NCI-H82 (cell line): ENCODE data around the gene MIOX.

ENCODE experiments used
- DNase-seq: peaks from one replicate; lab custom pipeline; 2025; lab: John Stamatoyannopoulos, UW

Gene MIOX

GRCh38 chr22:50473855-50474671, 12.6 kb upstream of the MIOX start:
- DNase-seq: no peak

GRCh38 chr22:50474710-50475651, 11.7 kb upstream of the MIOX start, which contains the start of gene SBF1:
Gene SBF1, minus strand, starts transcription at chr22:50475035. Its CDS starts 195 bp downstream, at chr22:50474840.
- peak; percentile 86 for DNase-seq

- DNase-seq: no peak
Measured at GRCh38 chr22:50475652-50476002, 11.0 kb upstream of the MIOX start.

- DNase-seq: no peak
Measured at GRCh38 chr22:50476868-50477267, 9.8 kb upstream of the MIOX start.

GRCh38 chr22:50477923-50478322, 8.7 kb upstream of the MIOX start:
- DNase-seq: no peak

- no peak for DNase-seq
Measured at GRCh38 chr22:50479721-50480120, 6.9 kb upstream of the MIOX start.

GRCh38 chr22:50481045-50481439, 5.6 kb upstream of the MIOX start:
- DNase-seq: no peak

GRCh38 chr22:50481440-50482106, 5.1 kb upstream of the MIOX start, which contains the start of gene ADM2:
Gene ADM2, plus strand, starts transcription at chr22:50481543. Its CDS starts 305 bp downstream, at chr22:50481848.
- peak; percentile 39 for DNase-seq

- DNase-seq: no peak
Measured at GRCh38 chr22:50482107-50483074, 4.3 kb upstream of the MIOX start.

- DNase-seq: no peak
Measured at GRCh38 chr22:50483106-50483505, 3.6 kb upstream of the MIOX start.

- no peak for DNase-seq
Measured at GRCh38 chr22:50483556-50483955, 3.1 kb upstream of the MIOX start.

GRCh38 chr22:50483977-50484853, 2.4 kb upstream of the MIOX start:
- DNase-seq: no peak

GRCh38 chr22:50485221-50486131, 1.2 kb upstream of the MIOX start:
- DNase-seq: no peak

- no peak for DNase-seq
Measured at GRCh38 chr22:50487290-50488005, 789 bp downstream of the MIOX start.

- no peak for DNase-seq
Measured at GRCh38 chr22:50488006-50488677, 1.5 kb downstream of the MIOX start.

GRCh38 chr22:50488886-50489285, 2.2 kb downstream of the MIOX start:
- DNase-seq: no peak

- no peak for DNase-seq
Measured at GRCh38 chr22:50489363-50490243, 2.9 kb downstream of the MIOX start.
